HUES48 (cell line): ENCODE results near the gene CENPO.

Source experiments
- H3K27ac ChIP-seq: one replicate; pipeline ENCODE4 v1.7.0; 2013; ENCODE audit warnings: low read depth, low read length, inconsistent platforms
- H3K27me3 ChIP-seq: 2 replicates; pipeline ENCODE4 v1.6.1; 2013; ENCODE audit warnings: mild to moderate bottlenecking, low read length; ENCODE audit not compliant: control insufficient read depth, insufficient read depth
- H3K36me3 ChIP-seq: 2 replicates; pipeline ENCODE4 v1.6.1; 2013; ENCODE audit warnings: low read length; ENCODE audit not compliant: control insufficient read depth, insufficient read depth
- H3K4me1 ChIP-seq: 2 replicates; pipeline ENCODE4 v1.6.1; 2013; ENCODE audit warnings: mild to moderate bottlenecking, low read length; ENCODE audit not compliant: control insufficient read depth, insufficient read depth
- H3K4me3 ChIP-seq: 2 replicates; pipeline ENCODE4 v1.5.1; 2013; ENCODE audit warnings: mild to moderate bottlenecking, low read depth, low read length
- H3K9ac ChIP-seq: 2 replicates; pipeline ENCODE4 v1.6.1; 2013; ENCODE audit warnings: mild to moderate bottlenecking, low read depth, low read length, moderate library complexity
- H3K9me3 ChIP-seq: 2 replicates; pipeline ENCODE4 v1.6.1; 2013; ENCODE audit warnings: low read length; ENCODE audit not compliant: control insufficient read depth, insufficient read depth

CENPO gene

DNA sequence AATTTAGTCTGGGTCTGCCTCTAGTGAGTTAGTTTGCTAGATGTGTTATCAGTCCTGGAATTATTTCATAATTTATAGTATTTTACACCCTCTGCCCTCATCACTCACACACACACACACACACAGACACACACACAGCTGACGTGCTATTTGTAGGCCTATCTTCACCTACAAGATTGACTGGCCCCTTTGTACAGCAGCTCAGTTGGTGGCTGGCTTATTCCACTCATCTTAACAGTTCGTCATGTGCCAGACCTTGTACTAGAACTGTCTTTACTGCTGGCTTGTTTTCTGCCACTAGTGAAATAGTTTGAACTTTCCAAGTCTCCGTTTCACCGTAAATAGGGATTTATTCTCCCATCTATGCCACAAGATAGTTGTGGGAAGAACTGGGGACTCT, 21.3 kb downstream of the CENPO start:
- H3K9ac ChIP-seq: no peak overlapping the region
- H3K4me1 ChIP-seq: peaks cover 5% of the 10 kb centered on the region; the same call in 1 of the 2 replicates
- H3K4me3 ChIP-seq: no peak overlapping the region
- H3K27ac ChIP-seq: no peak overlapping the region
- H3K36me3 ChIP-seq: peaks cover 61% of the 10 kb centered on the region
- H3K27me3 ChIP-seq: no peaks in the 10 kb centered on the region
- no peaks in the 10 kb centered on the region for H3K9me3 ChIP-seq

- Histone ChIP-seq H3K36me3 (peaks cover 66% of the 10 kb centered on the region), H3K27ac (no peak overlapping the region), H3K4me1 (peaks cover 5% of the 10 kb centered on the region; the same call in 1 of the 2 replicates), H3K4me3 (no peak overlapping the region), H3K27me3 (no peaks in the 10 kb centered on the region), H3K9ac (no peak overlapping the region), H3K9me3 (no peaks in the 10 kb centered on the region)
Observed at GRCh38 chr2:24815171-24815570, 21.9 kb downstream of the CENPO start.

DNA sequence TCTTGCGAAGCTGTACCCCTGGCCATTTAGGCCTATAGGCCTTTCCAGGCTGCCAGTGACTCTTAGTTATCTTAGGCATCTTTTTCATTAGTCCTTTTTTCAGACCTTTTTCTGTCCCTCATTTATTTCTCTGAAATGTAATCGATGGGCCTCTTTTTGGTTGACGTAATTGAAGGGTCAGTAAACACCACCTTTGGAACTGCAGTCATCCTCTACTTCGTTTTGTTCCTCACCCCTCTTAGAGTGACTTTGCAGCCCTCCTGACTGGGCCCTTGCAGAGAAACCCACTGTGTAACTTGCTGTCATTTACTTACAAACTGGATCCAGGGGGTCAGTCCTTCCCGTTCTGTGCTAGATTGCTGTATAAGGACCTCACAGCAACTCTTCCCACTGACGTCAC, 23.2 kb downstream of the CENPO start:
- Histone ChIP-seq H3K4me1 (peaks cover 14% of the 10 kb centered on the region), H3K27me3 (no peaks in the 10 kb centered on the region), H3K9me3 (no peaks in the 10 kb centered on the region), H3K4me3 (no peak overlapping the region), H3K36me3 (peaks cover 78% of the 10 kb centered on the region), H3K27ac (no peak overlapping the region), H3K9ac (no peak overlapping the region)

- no peak overlapping the region for H3K27ac ChIP-seq
- H3K36me3 ChIP-seq: peaks cover 80% of the 10 kb centered on the region
- peaks cover 18% of the 10 kb centered on the region for H3K4me1 ChIP-seq
- H3K9ac ChIP-seq: no peak overlapping the region
- no peaks in the 10 kb centered on the region for H3K27me3 ChIP-seq
- no peak overlapping the region for H3K4me3 ChIP-seq
- H3K9me3 ChIP-seq: no peaks in the 10 kb centered on the region
Observed at GRCh38 chr2:24816884-24817283, 23.7 kb downstream of the CENPO start.

DNA sequence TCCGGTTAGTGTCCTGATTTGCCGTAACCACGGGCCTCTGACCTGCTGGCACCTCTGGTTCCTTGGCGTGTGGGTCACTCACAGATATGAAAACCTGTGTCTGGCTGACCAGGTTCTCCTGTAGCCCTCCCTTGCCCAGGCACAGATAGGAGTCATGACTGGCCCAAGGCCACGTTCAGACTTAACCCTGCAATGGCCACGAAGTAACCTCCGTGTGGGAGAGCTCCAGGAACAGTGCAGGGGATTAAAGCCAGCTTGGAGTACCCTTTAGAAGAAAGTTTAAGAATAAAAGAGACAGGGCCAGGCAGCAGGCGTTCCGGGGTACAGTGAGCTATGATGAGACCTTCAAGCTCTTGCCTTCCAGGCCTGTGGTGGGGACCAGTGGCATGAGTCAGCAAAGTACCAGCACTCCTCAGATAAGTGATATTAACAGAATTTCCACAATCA, 25.5 kb downstream of the CENPO start:
- H3K27me3 ChIP-seq: no peaks in the 10 kb centered on the region
- peaks cover 93% of the 10 kb centered on the region for H3K36me3 ChIP-seq
- no peak overlapping the region for H3K9ac ChIP-seq
- H3K4me3 ChIP-seq: no peak overlapping the region
- no peak overlapping the region for H3K27ac ChIP-seq
- peaks cover 28% of the 10 kb centered on the region for H3K4me1 ChIP-seq
- H3K9me3 ChIP-seq: no peaks in the 10 kb centered on the region

GRCh38 chr2:24819442-24820174, 26.4 kb downstream of the CENPO start:
- no peak overlapping the region for H3K27ac ChIP-seq
- H3K4me1 ChIP-seq: peaks cover 28% of the 10 kb centered on the region
- H3K4me3 ChIP-seq: no peak overlapping the region
- no peaks in the 10 kb centered on the region for H3K9me3 ChIP-seq
- H3K27me3 ChIP-seq: no peaks in the 10 kb centered on the region
- H3K36me3 ChIP-seq: peaks cover 91% of the 10 kb centered on the region
- H3K9ac ChIP-seq: no peak overlapping the region

DNA sequence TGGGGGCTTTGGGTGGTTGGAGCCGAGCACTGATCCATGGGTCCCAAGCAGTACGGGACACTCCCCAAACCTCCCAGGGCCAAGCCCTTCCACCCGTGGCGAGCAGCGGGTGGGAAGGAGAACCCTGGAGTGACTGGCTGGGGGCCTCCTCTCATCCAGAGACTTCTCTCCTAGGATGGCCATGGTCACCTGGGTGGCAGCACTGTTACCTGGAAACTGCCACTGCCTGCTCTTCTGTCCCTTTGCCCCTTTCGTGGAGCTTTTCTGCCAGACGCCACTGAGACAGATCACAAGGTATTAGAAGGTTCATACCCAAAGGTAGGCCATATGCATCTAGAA, 26.9 kb downstream of the CENPO start:
- Histone ChIP-seq H3K4me1 (peaks cover 28% of the 10 kb centered on the region), H3K27me3 (no peaks in the 10 kb centered on the region), H3K9ac (no peak overlapping the region), H3K9me3 (no peaks in the 10 kb centered on the region), H3K4me3 (no peak overlapping the region), H3K27ac (peak overlapping the region; percentile 87), H3K36me3 (peaks cover 89% of the 10 kb centered on the region)

DNA sequence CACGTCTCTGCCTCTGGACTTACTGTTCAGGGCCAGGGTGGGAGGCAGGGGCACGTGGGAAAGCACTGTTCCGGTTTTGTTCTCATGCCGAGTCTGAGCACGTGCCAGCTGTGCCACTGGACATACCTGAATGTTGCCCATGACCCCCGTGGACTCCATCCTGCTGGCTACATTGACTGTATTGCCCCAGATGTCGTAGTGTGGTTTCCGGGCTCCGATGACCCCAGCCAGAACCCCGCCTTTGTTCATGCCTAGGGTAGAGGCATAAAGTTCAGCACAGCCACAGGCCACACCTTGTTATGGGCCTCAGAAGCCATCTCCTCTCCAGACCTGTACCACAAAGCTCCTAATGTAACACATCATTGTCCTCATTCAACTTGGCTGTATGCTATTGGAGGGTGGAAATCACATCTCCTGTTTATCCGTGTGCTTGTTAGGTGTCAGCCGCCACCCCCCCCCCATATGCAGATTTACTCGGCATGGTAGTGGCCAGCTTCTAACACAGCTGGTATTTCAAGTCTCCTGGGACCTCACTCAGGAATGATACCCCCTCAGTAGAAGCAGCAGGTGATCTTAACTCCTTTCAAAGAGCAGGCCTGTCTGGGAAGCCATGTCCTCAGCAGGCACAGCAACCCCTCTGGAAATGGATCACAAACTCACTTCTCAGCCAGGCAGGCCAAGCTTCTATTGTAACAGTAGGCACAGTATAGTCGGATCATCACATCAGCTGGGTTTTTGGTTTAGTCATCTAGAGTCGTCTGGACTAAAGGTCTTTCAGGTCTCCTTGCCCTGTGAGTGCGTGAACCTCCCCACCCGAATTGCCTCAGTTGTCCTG, 27.6 kb downstream of the CENPO start:
- Histone ChIP-seq H3K9ac (no peak overlapping the region), H3K4me3 (no peak overlapping the region), H3K4me1 (peaks cover 31% of the 10 kb centered on the region), H3K27me3 (no peaks in the 10 kb centered on the region), H3K36me3 (peaks cover 86% of the 10 kb centered on the region), H3K9me3 (no peaks in the 10 kb centered on the region), H3K27ac (peak overlapping the region; percentile 87)

DNA sequence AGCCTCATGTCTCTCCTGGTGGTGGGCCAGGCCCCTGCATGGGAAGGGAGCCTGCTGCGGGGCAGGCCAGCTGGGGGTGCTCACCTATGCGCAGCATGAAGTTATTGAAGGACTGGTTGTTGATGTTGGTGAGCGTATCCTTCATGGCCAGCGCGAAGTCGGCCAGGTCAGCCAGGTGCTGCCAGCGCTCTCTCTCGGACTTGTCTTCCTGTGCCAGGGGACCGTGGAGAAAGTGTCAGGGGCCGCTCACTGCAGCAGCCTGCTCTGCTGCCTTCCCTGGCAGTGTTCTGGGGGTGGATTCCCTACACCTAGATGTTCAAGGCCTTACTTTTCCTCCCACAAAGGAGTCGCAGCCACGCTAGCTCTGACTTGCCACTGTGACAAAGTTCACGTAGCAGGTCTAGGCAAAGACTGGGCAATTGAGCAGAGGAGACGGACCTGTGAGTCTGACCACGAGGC, 28.2 kb downstream of the CENPO start:
- Histone ChIP-seq H3K36me3 (peaks cover 82% of the 10 kb centered on the region), H3K9ac (no peak overlapping the region)

GRCh38 chr2:24822049-24822706, 29.0 kb downstream of the CENPO start:
- H3K4me1 ChIP-seq: peaks cover 33% of the 10 kb centered on the region
- H3K27ac ChIP-seq: peak overlapping the region; percentile 87
- peak overlapping the region; percentile 33 for H3K4me3 ChIP-seq
- no peak overlapping the region for H3K9ac ChIP-seq
- H3K9me3 ChIP-seq: no peaks in the 10 kb centered on the region
- H3K36me3 ChIP-seq: peaks cover 78% of the 10 kb centered on the region
- no peaks in the 10 kb centered on the region for H3K27me3 ChIP-seq

More for the DNA sequence above, 28.2 kb downstream of the CENPO start:
- Histone ChIP-seq H3K4me1 (peaks cover 33% of the 10 kb centered on the region), H3K27ac (peak overlapping the region; percentile 87), H3K9me3 (no peaks in the 10 kb centered on the region), H3K4me3 (peak overlapping the region; percentile 33; the same call in 1 of the 2 replicates), H3K27me3 (no peaks in the 10 kb centered on the region)
